HK-2 (cell line): Measurements from ENCODE around the gene SLC25A13.
"Not testable (repeated sequence)": the region's sequence is repeated elsewhere in the genome, so short reads cannot be mapped to it uniquely, and the experiment has no call there.

Experiments used
- DNase-seq: peaks from one replicate; pipeline ENCODE4 v3.0.0-alpha.2; 2018; ENCODE audit not compliant: unreplicated experiment

SLC25A13 gene

DNA sequence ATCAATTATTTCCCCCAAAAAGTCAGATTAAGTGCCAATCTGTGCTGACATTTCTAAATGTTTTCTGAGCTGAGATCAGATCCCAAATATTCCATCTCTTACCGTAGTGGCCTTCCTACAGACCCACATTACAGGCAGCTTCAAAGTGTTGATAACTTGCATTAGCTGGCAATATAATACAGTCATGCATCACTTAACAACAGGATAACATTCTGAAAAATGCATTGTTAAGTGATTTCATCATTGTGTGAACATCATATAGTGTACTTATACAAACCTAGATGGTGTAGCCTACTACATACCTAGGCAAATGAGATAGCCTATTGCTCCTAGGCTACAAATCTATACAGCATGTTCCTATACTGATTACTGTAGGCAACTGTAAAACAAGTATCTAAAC, 22.4 kb downstream of the SLC25A13 start:
- DNase-seq: no peak

- DNase-seq: no peak
Measured at GRCh38 chr7:96297876-96298275, 24.0 kb downstream of the SLC25A13 start.

DNA sequence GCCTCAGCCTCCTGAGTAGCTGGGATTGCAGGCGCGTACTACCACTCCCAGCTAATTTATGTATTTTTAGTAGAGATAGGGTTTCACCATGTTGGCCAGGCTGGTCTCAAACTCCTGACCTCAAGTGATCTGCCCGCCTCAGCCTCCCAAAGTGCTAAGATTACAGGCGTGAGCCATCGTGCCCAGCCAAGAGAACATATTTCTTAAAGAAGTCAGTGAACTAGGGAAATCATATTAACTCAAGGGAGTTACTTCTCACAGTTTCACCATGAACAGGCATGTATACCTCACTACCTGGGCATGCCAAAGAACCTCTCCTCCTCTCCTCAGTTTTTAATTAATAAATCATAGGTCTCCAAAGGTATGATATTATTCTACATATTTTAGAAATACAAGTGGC, 24.5 kb downstream of the SLC25A13 start:
- DNase-seq: not testable (repeated sequence)

- DNase-seq: not testable (repeated sequence)
Measured at GRCh38 chr7:96293911-96294310, 28.0 kb downstream of the SLC25A13 start.

GRCh38 chr7:96287559-96287958, 34.3 kb downstream of the SLC25A13 start:
- no peak for DNase-seq

DNA sequence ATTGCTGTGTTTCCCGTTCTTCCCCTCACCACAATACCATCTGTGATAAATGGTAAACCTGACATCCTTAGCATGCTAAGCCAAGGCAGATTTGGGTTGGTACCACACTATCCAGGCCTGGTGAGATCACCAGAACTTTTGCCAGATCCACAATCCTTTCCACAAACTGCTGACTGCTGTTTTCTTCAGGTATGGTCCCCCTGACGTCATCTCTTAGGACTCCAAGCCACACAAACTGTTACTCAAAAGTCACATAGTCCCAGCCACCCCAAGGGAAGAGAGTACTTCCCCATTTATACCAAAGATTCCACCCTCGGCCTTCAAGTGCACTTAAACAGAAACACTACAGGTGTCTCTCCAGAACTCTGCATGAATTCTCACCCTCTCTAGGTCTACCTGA, 34.8 kb downstream of the SLC25A13 start:
- no peak for DNase-seq

DNA sequence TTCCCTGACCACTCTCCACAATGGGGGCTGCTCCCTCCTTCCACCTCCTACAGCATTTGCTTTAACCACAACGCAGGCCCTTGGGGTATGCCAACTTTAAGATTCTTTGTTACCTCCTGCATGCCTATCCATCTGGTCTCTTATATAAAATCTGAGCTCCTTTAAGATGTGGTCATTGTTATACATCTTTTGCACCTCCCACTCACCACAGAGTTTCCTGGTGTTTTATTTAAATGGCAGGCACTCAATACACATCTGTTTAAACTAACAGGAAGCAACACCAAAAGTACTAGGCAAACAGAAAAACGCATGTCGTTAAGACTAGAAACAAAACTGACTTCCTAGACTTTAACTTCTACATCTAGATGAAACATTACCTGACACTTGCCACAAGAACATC, 36.3 kb downstream of the SLC25A13 start:
- no peak for DNase-seq

DNA sequence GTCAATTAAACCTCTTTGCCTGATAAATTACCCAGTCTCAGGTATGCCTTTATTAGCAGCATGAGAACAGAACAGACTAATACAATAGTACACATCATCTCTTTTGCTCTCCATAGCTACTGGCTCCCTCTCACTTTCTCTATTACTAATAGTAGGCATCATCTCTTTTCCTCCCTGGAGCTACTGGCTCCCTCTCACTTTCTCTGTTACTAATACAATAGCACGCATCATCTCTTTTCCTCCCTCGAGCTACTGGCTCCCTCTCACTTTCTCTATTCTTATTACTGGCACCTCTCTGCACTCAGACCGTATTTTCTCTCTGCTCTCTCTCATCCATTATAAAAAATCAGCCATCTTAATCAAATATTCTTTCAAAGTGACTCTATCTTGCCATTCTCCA, 37.1 kb downstream of the SLC25A13 start:
- no peak for DNase-seq

- no peak for DNase-seq
Measured at GRCh38 chr7:96284240-96284639, 37.7 kb downstream of the SLC25A13 start.

GRCh38 chr7:96282835-96283234, 39.1 kb downstream of the SLC25A13 start:
- no peak for DNase-seq

DNA sequence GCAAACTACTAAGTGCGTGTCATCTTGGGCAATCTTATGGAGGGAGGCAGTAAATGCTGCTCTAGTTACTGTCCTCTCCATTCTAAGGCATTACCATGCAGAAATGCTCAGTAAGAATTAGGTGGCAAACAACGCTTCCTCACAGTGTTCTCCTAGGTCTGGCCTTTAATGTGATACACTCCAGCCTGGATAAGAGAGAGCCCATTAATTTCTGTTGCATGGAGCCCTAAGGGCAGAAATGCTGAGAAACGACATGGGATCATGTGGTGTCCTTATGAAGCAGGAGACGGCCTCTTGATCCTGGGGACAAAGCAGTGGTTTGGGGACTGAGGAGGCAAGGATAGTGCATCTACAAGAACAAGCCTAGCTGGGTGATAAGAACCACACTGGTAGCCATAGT, 44.0 kb downstream of the SLC25A13 start:
- DNase-seq: no peak

DNA sequence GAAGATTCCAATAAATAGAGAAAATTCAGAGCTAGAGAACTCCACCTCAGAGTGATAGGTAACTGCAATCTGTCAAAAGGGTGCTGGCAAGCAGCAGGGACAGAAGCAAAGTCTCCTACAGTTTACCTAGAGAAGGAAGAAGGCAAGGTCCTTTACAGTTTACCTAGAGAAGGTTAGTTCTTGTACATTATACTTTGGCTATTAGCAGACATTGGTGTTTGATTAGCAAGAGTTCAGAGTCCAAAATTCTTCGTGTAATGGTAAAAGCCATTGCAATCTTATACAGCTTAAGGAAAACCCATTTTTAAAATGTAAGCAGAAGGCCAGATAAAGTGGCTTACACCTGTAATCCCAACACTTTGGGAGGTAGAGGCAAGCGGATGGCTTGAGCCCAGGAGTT, 45.9 kb downstream of the SLC25A13 start:
- no peak for DNase-seq

- DNase-seq: no peak
Measured at GRCh38 chr7:96273716-96274115, 48.2 kb downstream of the SLC25A13 start.

DNA sequence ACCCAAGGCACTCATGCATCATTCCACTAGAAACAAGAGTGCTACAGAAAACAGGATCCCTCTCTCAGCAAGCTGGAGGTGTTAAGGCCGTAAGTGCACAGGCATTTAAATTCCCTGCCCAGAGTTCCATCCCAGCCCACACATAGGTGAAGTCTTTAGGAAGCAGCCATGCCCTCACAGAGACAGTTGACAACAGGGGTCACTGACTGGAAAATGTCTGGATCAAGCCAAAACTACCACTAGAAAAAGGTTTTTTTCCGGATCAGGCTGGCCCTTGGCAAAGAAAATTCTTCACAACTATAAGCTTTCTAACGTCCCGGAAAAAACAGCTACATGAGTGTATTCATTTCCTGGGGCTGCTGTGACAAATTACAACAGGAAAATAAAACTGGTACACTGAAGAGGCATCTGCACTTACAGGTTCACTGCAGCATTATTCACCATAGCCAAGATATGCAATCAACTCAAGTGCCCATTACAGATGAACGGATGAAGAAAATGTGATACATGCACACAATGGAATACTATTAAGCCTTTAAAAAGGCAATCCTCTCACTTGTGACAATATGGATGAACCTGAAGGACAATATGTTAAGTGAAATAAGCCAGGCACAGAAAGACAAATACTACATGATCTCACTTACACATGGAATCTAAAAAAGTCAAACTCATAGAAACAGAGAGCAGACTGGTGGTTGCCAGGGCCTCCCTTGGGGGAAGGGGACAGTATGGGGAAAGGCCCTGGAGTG, 52.5 kb downstream of the SLC25A13 start:
- no peak for DNase-seq

DNA sequence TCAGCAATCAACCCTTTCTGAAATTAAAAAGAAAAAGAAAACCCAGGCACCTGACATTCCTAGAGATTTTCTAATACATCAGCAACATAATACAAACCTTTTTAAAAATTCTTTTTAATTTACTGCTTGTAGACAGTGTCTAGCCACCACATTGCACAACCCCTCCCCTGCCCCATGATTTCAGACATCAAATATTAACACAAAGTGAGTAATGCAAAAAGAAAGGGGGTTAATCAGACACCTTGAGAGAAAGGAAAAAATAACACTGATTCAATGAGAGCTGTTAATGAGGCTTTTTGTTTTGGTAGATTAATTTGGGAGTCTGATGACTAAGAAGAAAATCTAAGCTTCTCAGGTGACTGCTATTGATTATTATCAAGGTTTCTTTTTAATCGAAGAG, 55.3 kb downstream of the SLC25A13 start:
- DNase-seq: no peak

- no peak for DNase-seq
Measured at GRCh38 chr7:96266015-96266414, 55.9 kb downstream of the SLC25A13 start.

DNA sequence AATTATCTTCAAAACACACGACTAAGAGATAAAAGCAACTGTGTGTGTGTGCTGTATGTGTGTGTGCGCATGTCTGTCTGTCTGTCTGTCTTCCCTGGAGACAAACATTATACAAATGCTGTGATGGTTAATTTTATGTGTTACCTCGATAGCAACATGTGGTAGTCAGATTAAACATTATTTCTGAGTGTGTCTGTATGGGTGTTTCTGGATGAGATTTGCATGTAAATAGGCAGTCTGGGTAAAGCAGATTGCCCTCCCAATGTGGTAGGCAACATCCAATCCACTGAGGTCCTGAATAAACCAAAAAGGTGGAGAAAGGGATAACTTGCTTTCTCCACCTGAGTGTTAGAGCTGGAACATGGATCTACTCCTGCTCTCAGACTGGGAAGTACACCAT, 67.9 kb downstream of the SLC25A13 start:
- DNase-seq: no peak

DNA sequence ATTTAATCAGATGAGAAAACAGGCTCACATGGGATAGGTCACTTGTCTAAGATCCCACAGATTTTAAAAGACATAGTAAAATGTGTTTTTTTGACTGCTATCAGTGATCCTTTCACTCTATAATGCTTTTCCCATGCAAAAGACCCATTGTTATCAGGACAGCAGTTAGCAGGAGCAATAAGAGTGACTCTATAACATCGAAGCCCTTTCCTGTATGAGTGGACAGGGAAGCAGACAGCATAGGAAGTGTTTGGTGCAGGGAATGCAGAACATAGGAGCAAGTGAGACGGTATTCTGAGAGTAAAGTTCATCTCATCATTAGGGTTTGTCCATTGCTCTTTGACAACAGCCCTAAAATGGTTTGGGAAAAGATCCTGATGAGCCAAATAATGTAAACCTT, 68.5 kb downstream of the SLC25A13 start:
- DNase-seq: no peak

DNA sequence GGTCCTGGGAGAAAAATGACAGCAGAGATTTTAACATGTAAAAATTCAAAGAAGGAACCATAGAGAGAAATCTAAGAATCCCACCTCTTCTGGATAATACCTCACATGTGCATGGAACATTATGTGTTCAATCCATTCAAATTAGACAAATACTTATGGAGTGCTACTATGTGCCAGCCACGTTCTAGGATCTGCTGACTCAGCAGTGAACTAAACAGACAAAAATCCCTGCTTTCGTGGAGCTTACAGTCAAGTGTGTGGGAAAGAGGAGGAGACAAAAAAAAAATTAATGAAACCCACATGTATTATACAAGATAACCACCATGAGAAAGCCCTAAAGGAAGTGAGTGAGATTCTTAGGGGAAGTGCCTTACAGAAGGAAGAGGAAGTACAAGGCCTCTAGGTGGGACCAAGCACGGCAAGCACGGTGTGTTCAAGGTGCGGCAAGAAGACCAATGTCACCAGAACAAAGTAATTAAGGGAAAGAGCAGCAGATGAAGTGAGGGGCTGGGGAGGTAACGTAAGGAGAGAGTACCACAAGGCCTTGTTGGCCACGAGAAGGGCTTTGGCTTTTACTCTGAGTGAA, 71.0 kb downstream of the SLC25A13 start:
- DNase-seq: no peak

DNA sequence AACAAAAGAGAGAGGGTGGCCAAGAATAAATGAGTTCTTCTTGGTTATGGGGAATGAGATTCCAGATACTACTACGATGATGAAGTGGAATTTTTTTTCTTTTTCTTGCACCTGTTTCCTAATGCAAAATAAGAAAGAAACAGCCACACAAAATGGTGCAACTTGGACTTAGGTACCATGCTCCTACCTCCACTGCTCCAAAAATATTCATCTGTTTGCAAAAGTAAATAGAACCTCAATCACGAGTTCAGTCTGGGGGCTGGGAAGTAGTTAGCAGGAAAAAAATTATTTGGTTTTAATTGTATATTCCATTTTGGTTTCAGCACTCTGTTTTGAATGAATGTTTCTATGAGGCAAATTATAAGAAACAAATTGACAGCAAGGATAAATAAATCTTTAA, 73.5 kb downstream of the SLC25A13 start:
- DNase-seq: no peak

DNA sequence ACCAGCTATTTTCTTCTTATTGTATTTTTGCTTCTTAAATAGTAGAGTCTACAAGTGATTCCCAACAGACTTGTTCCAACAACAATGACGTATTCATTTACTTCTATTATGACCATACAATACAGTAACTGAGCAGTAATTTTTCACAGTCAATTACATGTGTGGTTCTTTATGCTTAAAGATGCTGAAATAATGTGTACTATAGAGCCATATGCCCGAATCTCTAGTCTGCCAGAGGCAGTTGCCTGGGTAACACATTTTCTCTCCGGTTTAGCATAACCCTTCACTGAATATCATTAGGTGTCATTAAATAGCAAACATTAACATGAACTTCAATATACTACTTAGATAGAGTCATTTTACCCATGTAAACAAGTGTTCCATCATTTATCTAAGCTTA, 75.0 kb downstream of the SLC25A13 start:
- DNase-seq: no peak

DNA sequence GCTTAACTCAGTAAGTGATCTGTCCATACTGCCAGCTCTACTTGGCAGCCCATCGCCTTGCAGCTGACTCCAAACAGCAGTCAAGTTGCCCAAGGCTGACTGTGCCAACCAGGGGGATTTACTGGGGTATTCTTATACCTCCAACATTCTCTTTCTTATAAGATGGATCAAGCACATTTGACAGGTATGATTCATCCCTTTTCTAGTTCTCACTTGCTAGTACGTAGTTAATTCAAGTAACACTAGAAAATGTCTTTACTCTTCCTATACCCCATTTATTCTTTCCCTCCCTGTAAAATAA, 77.0 kb downstream of the SLC25A13 start:
- DNase-seq: no peak

DNA sequence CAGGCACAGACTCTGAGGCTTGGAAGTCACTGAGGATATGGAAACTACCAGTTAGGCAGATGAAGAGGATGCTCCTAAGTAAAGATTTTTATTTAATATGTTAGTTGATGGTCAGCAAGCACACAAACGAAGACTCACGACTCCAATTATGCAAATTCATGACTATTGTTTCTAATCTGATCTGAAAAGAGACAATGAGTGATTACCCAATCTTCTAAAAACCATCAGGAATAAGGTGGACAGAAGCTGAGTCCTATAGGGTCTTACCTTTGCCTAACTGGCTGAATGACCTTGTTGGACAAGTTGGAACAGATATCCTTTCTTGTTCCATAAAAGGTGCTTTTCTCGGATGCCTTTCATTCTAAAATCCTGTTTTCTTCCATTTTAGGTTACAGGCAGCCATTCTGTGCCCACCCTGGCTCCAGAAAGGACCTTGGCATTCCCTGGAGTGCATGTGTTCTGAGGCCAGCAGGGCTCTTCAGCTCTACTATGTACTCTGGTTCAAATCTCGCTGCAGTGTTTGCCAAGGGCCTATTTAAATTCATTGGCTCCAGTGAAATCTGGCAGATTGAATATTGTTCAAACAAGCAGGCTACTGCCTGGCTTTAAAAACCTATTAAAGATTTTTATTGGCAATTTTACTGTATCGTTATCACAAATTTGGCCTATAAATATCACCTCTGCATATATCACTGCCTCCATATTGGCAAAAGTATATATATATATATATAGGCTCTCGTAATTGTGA, 77.5 kb downstream of the SLC25A13 start:
- no peak for DNase-seq
